HG02981 (cell line): ENCODE results near the gene SPIC.
"Not testable (repeated sequence)": the region's sequence is repeated elsewhere in the genome, so short reads cannot be mapped to it uniquely, and the experiment has no call there.

Source experiments
- ATAC-seq: cut with Tn5 transposase; IDR thresholded peaks from one replicate; pipeline ENCODE4 v1.9.1; 2021; ENCODE audit warnings: mild to moderate bottlenecking, moderate library complexity; ENCODE audit not compliant: unreplicated experiment

SPIC gene

DNA sequence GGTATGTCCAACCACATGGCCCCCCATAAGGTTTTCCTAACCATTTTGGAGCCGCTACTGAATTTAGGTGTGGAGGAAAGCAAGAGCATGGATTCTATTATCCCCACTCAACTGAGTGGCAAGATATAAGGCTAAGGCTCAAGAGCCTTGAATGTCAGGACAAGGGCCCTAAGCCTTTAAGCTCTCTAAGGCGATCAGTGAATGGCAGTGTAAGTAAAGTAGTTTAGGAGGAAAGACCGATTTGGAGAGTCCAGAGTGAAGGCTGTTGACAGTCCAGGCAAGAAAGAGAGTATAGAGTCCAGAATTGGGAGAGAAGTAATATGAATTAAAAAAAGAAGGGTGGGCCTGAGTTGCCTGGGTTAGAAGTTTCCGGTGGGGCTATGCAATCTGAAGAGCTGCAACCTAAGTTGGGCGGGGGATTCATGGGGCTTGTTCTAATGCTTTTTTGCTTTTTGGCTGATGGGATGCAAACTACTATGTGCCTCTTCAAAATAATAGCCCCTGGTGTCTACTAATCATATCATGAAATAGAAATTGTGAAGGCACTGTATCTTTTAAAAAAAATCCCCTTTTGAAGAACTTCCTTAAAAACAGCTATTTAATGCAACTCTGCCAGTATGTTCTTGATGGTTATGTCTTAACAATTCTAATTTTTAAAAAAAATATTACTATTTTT lies at the start of gene SPIC:
Gene SPIC, plus strand, starts transcription at position 626 of the 676 bp plus-strand sequence. CDS start 1,569 bp downstream, outside the sequence.
- ATAC-seq = no peak

DNA sequence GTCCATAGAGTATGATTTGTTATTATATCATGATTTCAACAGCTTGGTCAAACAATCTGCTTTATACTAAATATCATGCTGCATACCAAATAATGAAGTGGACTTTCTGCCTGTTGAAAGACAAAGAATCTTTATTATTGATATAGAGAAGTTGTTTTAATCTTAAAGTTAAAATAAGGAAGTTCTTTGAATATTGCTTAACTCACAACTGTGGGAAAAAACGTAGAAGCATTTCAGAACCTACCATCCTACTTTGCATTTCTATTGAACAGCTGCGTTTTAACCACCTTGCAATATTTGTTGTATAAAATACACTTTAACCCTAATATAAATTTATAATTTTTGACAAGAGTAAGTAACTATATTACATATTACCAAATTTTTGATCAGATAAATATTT lies 44.7 kb upstream of the SPIC start:
- no peak for ATAC-seq

DNA sequence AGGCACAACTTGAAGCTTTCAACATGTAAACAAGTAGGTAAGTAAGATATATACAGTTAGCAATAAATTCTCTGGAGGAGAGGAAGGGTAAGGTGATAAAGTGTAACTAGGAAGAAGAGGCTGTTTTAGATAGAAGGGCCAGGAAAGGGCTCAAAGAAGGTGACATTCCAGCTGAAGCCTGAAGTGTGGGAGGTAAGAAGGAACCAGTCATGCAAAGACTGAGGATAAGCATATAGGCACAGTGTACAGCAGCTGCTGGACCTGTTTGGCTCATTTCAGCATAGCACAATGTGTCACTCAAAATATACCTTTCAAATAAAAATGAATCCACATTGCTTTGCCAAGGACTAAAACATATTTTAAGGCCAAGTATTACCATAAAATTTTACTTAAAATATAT lies 39.0 kb upstream of the SPIC start:
- ATAC-seq = no peak

DNA sequence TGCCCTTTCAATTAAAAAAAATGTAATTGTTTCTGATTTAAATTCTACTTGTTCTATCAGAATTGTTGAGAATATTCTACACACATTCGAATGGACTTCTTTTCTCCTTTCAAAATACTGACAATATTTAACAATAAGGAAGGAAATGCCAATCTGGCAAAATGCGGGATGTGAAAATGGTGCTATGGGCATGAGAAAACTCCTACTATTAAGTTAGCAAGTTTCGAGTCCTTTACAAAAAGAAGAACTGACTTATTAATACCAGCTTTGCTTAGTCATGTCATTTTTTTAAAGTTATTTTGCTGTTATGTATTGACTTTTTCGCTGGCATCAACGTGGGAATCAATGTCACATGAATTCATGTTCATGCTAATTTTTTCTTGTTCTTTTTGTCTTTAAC lies 35.9 kb upstream of the SPIC start:
- ATAC-seq = no peak

DNA sequence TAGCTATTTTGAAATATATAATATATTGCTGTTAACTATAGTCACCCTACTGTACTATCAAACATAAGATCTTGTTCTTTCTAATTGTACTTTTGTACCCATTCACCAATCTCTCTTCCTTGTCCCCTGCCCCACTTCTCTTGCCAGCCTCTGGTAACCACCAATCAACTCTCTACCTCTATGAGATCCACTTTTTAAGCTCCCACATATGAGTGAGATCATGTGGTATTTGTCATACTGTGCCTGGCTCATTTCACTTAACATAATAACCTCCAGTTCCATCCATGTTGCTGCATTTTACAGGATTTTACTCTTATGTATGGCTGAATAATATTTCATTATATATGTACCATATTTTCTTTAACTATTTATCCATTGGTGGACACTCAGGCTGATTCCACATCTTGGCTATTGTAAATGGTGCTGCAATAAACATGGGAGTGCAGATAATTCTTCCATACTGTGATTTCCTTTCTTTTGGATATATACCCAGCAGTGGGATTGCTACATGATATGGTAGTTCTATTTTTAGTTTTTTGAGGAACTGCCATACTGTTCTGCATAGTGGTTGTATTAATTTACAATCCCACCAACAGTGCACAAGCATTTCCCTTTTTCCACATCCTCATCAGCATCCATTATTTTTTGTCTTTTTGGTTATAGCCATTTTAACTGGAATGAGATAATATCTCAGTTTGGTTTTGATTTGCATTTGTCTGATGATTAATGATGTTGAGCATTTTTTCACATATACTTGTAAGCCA lies 33.5 kb upstream of the SPIC start:
- no peak for ATAC-seq

DNA sequence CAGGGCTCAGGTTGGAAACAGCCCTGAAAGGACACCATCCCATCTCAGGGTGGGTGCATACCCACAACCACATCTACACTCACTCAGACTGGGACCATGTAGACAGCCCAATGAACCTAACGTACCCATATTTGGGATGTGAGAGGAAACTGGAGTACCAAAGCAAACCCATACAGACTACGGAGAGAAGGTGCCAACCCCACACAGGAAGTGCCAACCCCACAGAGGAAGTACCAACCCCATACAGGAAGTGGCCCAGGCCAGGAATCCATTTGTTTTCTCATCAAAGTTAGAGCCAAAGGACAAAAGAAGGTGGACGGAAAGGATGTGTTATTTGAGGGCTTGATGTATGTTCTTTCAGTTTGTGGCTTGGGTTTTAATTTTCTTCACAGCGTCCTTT lies 19.5 kb upstream of the SPIC start:
- ATAC-seq = no peak

- ATAC-seq = no peak
Observed at GRCh38 chr12:101459642-101460346, 15.3 kb upstream of the SPIC start.

DNA sequence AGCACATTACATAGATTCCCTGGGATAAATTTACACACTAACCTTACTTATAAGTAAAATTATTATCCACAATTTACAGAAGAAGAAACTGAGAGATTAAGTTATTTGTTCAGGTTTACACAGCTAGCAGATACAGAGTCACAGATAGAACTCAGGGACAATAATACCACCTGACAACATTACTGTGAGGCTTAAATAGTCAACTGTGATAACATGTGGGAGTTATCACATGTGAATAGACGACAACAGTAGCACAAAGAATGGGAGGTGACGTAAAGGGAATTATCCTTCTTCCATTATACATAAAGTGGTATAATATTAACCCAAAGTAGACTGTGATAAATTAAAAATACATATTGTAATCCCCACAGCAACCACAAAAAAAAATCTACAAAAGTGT lies 6.2 kb upstream of the SPIC start:
- no peak for ATAC-seq

- no peak for ATAC-seq
Observed at GRCh38 chr12:101470939-101471338, 4.2 kb upstream of the SPIC start.

- not testable (repeated sequence) for ATAC-seq
Observed at GRCh38 chr12:101471878-101472277, 3.3 kb upstream of the SPIC start.

DNA sequence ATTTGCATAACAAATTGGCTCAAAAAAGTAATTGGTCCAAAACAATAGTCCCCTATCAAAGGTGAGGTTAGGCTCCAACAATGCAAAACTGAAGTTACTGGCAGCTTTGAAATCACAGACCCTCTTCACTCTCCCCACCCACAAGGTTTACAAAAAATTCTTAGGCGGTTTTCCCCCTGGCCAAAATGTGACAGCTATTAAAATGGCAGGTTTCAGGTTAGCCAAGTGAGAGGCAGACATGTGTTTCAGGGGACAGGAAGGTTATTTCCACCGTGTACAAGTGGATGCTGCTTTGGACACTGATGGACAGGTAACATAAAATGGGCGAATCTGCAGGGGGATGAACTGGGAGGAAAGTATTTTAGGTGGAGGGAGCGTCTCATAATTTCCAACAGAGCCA lies 888 bp upstream of the SPIC start:
- ATAC-seq = no peak

GRCh38 chr12:101475751-101476305 lies 692 bp downstream of the SPIC start:
- ATAC-seq = no peak

GRCh38 chr12:101480849-101481248 lies 5.7 kb downstream of the SPIC start:
- no peak for ATAC-seq

GRCh38 chr12:101485021-101485420 lies 9.9 kb downstream of the SPIC start:
- no peak for ATAC-seq

GRCh38 chr12:101488469-101488868 lies 13.3 kb downstream of the SPIC start:
- ATAC-seq = no peak

DNA sequence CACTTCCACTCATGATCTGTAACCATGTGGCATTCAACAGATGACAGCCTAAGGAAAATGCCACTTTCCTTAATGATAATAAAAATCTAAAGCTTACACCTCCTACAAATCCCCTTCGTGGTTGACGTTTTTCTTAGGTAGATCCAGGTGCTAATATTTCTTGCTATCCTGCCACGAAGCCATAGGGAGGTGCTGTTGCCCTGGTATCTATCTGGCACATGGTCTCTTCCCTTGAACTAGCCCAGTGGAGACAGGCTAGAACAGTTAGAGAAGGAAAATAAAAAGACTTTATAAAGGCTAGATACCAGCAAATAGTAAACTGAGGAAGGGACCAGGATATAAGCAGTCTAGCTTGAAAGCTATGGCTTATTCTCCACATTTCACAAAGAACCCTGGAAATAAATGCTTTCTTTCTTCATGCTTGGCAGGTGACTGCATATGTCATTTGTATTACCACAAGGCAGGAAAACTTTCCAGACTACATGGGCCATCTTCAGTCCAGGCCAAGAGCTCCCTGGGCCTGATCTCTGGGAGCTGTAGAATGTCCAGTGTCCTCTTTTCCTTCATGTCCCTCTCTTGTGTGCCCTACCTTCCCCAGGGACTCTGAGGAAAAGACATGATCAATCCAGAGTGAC lies 15.3 kb downstream of the SPIC start:
- ATAC-seq = no peak

GRCh38 chr12:101491329-101491728 lies 16.2 kb downstream of the SPIC start:
- no peak for ATAC-seq

DNA sequence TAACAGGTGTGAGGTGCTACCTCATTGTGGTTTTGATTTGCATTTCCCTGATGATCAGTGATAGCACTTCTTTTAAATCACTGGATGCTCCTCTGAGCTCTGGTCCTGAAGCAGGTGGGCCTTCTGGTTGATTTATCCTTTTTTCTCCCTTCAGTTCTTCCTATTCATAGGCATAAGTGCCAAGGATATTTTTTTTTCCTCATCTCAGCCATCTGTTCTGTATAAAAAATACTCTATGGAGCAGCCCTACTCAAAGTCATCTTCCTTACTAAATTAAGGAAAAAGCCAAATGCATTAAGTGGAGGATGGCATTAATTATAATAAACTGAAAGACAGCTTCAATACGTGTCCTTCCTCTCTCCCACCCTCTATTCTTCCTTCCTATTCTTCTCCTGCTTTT lies 18.4 kb downstream of the SPIC start:
- ATAC-seq = no peak

GRCh38 chr12:101498252-101498651 lies 23.1 kb downstream of the SPIC start:
- ATAC-seq = no peak

- no peak for ATAC-seq
Observed at GRCh38 chr12:101501410-101501995, 26.4 kb downstream of the SPIC start.

DNA sequence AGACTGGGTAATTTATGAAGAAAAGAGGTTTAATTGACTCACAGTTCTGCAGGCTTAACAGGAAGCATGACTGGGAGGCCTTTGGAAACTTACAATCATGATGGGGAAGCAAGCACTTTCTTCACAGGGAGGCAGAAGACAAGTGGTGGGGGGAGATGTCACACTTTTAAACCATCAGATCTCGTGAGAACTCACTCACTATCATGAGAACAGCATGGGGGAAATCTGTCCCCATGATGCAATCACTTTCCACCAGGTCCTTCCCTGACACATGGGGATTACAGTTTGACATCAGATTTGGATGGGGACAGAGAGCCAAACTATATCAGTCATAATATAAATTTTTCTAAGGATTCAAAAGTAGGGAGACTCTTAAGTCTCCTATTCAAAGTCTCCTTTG lies 46.0 kb downstream of the SPIC start:
- ATAC-seq = no peak
